A549 (cell line): ENCODE data around the gene RPL3. TPM values are rescaled to one million over a fixed set of nuclear protein-coding genes. Genes with fewer than 3 reads are reported as not detected.

Experiments used
- ATAC-seq, 2 experiments: fragments of 200-7000 bp in 1 of 2; fragments of >200 bp in 1 of 2; cut with Nextera tagmentation in 1 of 2; cut with Tn5 transposase in 1 of 2; 3 replicates each; pipeline versions ENCODE4 v1.8.0 to v1.9.1; 2018 to 2020; ENCODE audit warnings: mild to moderate bottlenecking in 1 of 2, moderate library complexity in 1 of 2
- CTCF ChIA-PET: fragments of 300-600 bp; sonication (Branson Sonifier 250); formaldehyde crosslinking; extraction: SDS; loops from one replicate; lab custom pipeline; 2021; ENCODE audit warnings: antibody characterized with exemption, inconsistent platforms; lab: Yijun Ruan, JAX
- POLR2A ChIA-PET: fragments of 350-600 bp; formaldehyde crosslinking; extraction: SDS; loops from one replicate; lab custom pipeline; 2021; ENCODE audit warnings: antibody characterized with exemption, inconsistent platforms; lab: Yijun Ruan, JAX
- DNase-seq, 2 experiments: peaks; one replicate each; pipeline versions ENCODE4 v3.0.0 to v3.0.0-alpha.2; 2011 to 2016; ENCODE audit warnings: low read depth in 1 of 2, low spot score in 1 of 2
- FAIRE-seq: peaks from 2 replicates; lab custom pipeline; 2011; peaks lifted over from hg19 to GRCh38; lab: Jason Lieb, UNC
- H3K27ac ChIP-seq, 2 experiments: fragments of >200 bp; sonication (Bioruptor Twin); formaldehyde crosslinking; 3 replicates each; pipeline ENCODE4 v1.5.1; 2016 to 2017
- H3K4me1 ChIP-seq: fragments of >200 bp; sonication (Bioruptor Twin); formaldehyde crosslinking; 3 replicates; pipeline ENCODE4 v1.6.1; 2016
- H3K4me2 ChIP-seq: fragments of >200 bp; sonication (Bioruptor Twin); formaldehyde crosslinking; 3 replicates; pipeline ENCODE4 v1.6.1; 2016
- H3K4me3 ChIP-seq: fragments of >200 bp; sonication (Bioruptor Twin); formaldehyde crosslinking; 3 replicates; pipeline ENCODE4 v1.5.1; 2016
- H3K9me3 ChIP-seq: fragments of >200 bp; sonication (Bioruptor Twin); formaldehyde crosslinking; 3 replicates; pipeline ENCODE4 v1.6.1; 2016
- BHLHE40 ChIP-seq: IDR thresholded peaks from 2 replicates; pipeline ENCODE4 v1.6.1; 2012; ENCODE audit warnings: low read depth, low read length, inconsistent platforms
- CBX8 ChIP-seq: fragments of 200-600 bp; sonication (generic); IDR thresholded peaks from 2 replicates; pipeline ENCODE4 v1.6.1; 2016
- CEBPB ChIP-seq, 2 experiments: fragments of >200 bp in 1 of 2; sonication (Bioruptor Twin) in 1 of 2; formaldehyde crosslinking in 1 of 2; IDR thresholded peaks; 2 replicates each; pipeline ENCODE4 v1.6.1; 2012 to 2016
- EHF ChIP-seq: fragments of 250-450 bp; sonication (Bioruptor Pico); IDR thresholded peaks from 2 replicates; pipeline ENCODE4 v1.5.0; 2020; ENCODE audit warnings: mild to moderate bottlenecking
- ESRRA ChIP-seq: fragments of 150-350 bp; IDR thresholded peaks from 2 replicates; pipeline ENCODE4 v1.6.1; 2014; ENCODE audit warnings: mild to moderate bottlenecking, low read length, borderline replicate concordance
- FOSL2 ChIP-seq, 2 experiments: fragments of 450-650 bp in 1 of 2; fragments of >200 bp in 1 of 2; sonication (Bioruptor Twin) in 1 of 2; formaldehyde crosslinking; IDR thresholded peaks; 2 replicates each; pipeline versions ENCODE4 v1.5.0 to v1.6.1; 2016 to 2020; ENCODE audit warnings: mild to moderate bottlenecking in 1 of 2, moderate library complexity in 1 of 2
- HDAC2 ChIP-seq: fragments of 200-600 bp; sonication (generic); IDR thresholded peaks from 2 replicates; pipeline ENCODE4 v1.6.1; 2016
- HES2 ChIP-seq: fragments of >200 bp; sonication (Bioruptor Twin); formaldehyde crosslinking; IDR thresholded peaks from 2 replicates; pipeline ENCODE4 v1.6.1; 2016
- MAFK ChIP-seq: fragments of 450-650 bp; IDR thresholded peaks from 2 replicates; pipeline ENCODE4 v1.6.1; 2014; ENCODE audit not compliant: partially characterized antibody
- MAZ ChIP-seq: fragments of 150-350 bp; IDR thresholded peaks from 2 replicates; pipeline ENCODE4 v1.6.1; 2014; ENCODE audit warnings: antibody characterized with exemption, low read depth, low read length, borderline replicate concordance
- NFE2L2 ChIP-seq: fragments of 150-350 bp; conservative IDR thresholded peaks from 2 replicates; pipeline ENCODE4 v1.6.1; 2014; ENCODE audit warnings: low read length
- POLR2A ChIP-seq: IDR thresholded peaks from 2 replicates; pipeline ENCODE4 v1.6.1; 2012; ENCODE audit warnings: mild to moderate bottlenecking, low read length
- REST ChIP-seq: fragments of 200-600 bp; sonication (generic); IDR thresholded peaks from 2 replicates; pipeline ENCODE4 v1.6.1; 2016; ENCODE audit warnings: antibody characterized with exemption, mild to moderate bottlenecking, moderate library complexity
- TFCP2L1 ChIP-seq: fragments of 250-450 bp; sonication (Bioruptor Pico); IDR thresholded peaks from 2 replicates; pipeline ENCODE4 v1.5.0; 2021; ENCODE audit warnings: mild to moderate bottlenecking
- TP53 ChIP-seq: fragments of 250-450 bp; sonication (Bioruptor Pico); IDR thresholded peaks from 2 replicates; pipeline ENCODE4 v1.5.0; 2021; ENCODE audit warnings: mild to moderate bottlenecking, moderate library complexity
- ZNF302 ChIP-seq: fragments of 250-450 bp; sonication (Bioruptor Pico); IDR thresholded peaks from 2 replicates; pipeline ENCODE4 v1.9.0; 2021; ENCODE audit warnings: inconsistent platforms, mild to moderate bottlenecking, moderate library complexity
- WGBS: methylation state at CpG from one replicate; pipeline ENCODE4 v1.1.6; 2017; ENCODE audit errors: missing lambda C conversion rate; 5-methylcytosine and 5-hydroxymethylcytosine counted together
- polyA plus RNA-seq, 4 experiments: library from polyadenylated mRNA; depleted of rRNA in 3 of 4; stranded (reverse); fragments of >200 nt; fragmentation: RNase III in 1 of 4; extraction: RNeasy Plus Mini Kit Qiagen cat#74134 plus additional on column Dnase treatment in 1 of 4; gene quantifications; 2 replicates in 3 of 4; 3 replicates in 1 of 4; pipeline ENCODE4 v1.2.3, GENCODE V29; 2011 to 2017
- TF ChIP-seq, protein P1 (sequence below): fragments of 150-350 bp; IDR thresholded peaks from 2 replicates; pipeline ENCODE4 v1.6.1; 2014; ENCODE audit warnings: low read depth, mild to moderate bottlenecking, low read length

The RPL3 gene
- polyA plus RNA-seq, 2 of the 4 experiments (the other 2 are of a cell fraction), result 1,921 to 1,965 TPM

DNA sequence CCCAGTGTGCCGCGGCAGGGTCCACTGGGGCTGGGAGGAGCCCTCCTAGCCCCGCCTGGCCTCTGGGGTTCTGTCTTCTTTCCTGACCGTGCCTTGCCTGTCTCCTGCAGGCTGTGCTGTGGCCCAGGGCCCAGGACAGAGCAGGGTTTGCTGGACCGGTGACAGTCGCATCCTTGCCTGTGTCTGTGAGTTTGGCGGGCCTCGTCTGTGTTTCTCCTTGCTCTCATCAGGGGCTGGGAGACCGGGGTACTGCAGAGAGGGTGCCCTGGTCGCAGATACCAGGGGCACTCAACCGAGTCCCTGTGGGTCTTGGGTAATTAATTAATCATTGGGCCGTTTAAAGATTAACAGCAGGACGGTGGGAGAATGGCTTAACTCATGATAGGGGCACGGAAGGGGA is 29.9 kb downstream of the RPL3 start:
- H3K9me3 ChIP-seq, result 0 out of 3 replicates have a peak, but pooled peaks cover 7% of the 10 kb centered on the region
- H3K4me2 ChIP-seq, result peak overlapping the region; percentile 64
- no peak for TF ChIP-seq HDAC2
- TF ChIP-seq FOSL2 (IDR thresholded peaks at IDR 0.05), result no peak
- TF ChIP-seq FOSL2 (CRISPR knock-in tag; IDR thresholded peaks at IDR 0.05), result no peak
- ChIA-PET POLR2A (no interaction called here), CTCF (interaction anchor here (1.5 to 3.0 kb wide), 2 partner anchors 27 to 119 kb away, joined by 6 to 19 read pairs; no protein-coding TSS in a partner anchor)
- ATAC-seq (no peak), DNase-seq (no peak), FAIRE-seq (no peak)
- H3K4me1 ChIP-seq, result peaks cover 44% of the 10 kb centered on the region
- 55% methylated on average over 10 of the region's 14 CpGs for WGBS
- H3K27ac ChIP-seq, result peak overlapping the region; percentile 93 to 98
- no peak overlapping the region for H3K4me3 ChIP-seq

GRCh38 chr22:39288135-39288898 is 31.1 kb downstream of the RPL3 start:
- ChIA-PET POLR2A (no interaction called here), CTCF (interaction anchor here (1.2 to 2.0 kb wide), 2 partner anchors 12 to 121 kb away, joined by 3 to 7 read pairs; no protein-coding TSS in a partner anchor)
- FAIRE-seq, result no peak
- H3K27ac ChIP-seq, result peak overlapping the region; percentile 33 to 98; a peak in 3 of 6 replicates
- no peak for TF ChIP-seq MAZ
- DNase-seq, result no peak
- ATAC-seq, result no peak
- no peak overlapping the region for H3K4me2 ChIP-seq
- 0 out of 3 replicates have a peak, but pooled peaks cover 8% of the 10 kb centered on the region for H3K9me3 ChIP-seq
- H3K4me1 ChIP-seq, result peaks cover 40% of the 10 kb centered on the region
- 91% methylated on average over 8 of the region's 13 CpGs for WGBS
- no peak overlapping the region for H3K4me3 ChIP-seq

- POLR2A ChIA-PET, result no interaction called here
- TF ChIP-seq BHLHE40, result no peak
- TF ChIP-seq, all 56 proteins: peak for 0
- ATAC-seq (no peak), FAIRE-seq (no peak), DNase-seq (no peak)
- H3K4me2 ChIP-seq, result no peak overlapping the region
- no peak overlapping the region for H3K27ac ChIP-seq
- H3K4me3 ChIP-seq, result no peak overlapping the region
- CTCF ChIA-PET, result interaction anchor here (2.0 kb wide), 1 partner anchor 13 kb away, joined by 7 read pairs; no protein-coding TSS in a partner anchor
- H3K4me1 ChIP-seq, result peaks cover 28% of the 10 kb centered on the region
- WGBS, result 89% methylated on average over 8 of the region's 8 CpGs
- 0 out of 3 replicates have a peak, but pooled peaks cover 8% of the 10 kb centered on the region for H3K9me3 ChIP-seq
These were observed 32.2 kb downstream of the RPL3 start for GRCh38 chr22:39287076-39287725.

GRCh38 chr22:39284983-39285382 is 34.4 kb downstream of the RPL3 start:
- ATAC-seq (no peak), FAIRE-seq (no peak), DNase-seq (no peak)
- no peak overlapping the region for H3K4me2 ChIP-seq
- H3K4me1 ChIP-seq, result peaks cover 6% of the 10 kb centered on the region
- WGBS, result 38% methylated on average over 3 of the region's 3 CpGs
- ChIA-PET CTCF (interaction anchor here (0.6 kb wide), 2 partner anchors 14 to 106 kb away, joined by 3 read pairs; no protein-coding TSS in a partner anchor), POLR2A (no interaction called here)
- TF ChIP-seq MAFK (no peak), TP53 (CRISPR knock-in tag) (no peak), CEBPB (IDR thresholded peaks at IDR 0.05) (no peak), EHF (CRISPR knock-in tag) (no peak), NFE2L2 (no peak), ZNF302 (no peak), ESRRA (no peak), REST (no peak), HES2 (no peak), POLR2A (no peak), CBX8 (no peak), TFCP2L1 (no peak)
- TF ChIP-seq, protein P1, sequence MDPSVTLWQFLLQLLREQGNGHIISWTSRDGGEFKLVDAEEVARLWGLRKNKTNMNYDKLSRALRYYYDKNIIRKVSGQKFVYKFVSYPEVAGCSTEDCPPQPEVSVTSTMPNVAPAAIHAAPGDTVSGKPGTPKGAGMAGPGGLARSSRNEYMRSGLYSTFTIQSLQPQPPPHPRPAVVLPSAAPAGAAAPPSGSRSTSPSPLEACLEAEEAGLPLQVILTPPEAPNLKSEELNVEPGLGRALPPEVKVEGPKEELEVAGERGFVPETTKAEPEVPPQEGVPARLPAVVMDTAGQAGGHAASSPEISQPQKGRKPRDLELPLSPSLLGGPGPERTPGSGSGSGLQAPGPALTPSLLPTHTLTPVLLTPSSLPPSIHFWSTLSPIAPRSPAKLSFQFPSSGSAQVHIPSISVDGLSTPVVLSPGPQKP, result no peak
- no peak overlapping the region for H3K4me3 ChIP-seq
- H3K9me3 ChIP-seq, result 0 out of 3 replicates have a peak, but pooled peaks cover 8% of the 10 kb centered on the region
- H3K27ac ChIP-seq, result no peak overlapping the region
